CD4-positive, alpha-beta T cell treated with Interferon alpha-2 for 1 hour (primary cell): ENCODE results near the gene DSC3.
"Not testable (repeated sequence)": the region's sequence is repeated elsewhere in the genome, so short reads cannot be mapped to it uniquely, and the experiment has no call there.

ENCODE experiments used
- DNase-seq, 2 donors: peaks; one replicate each; pipeline ENCODE4 v3.0.0-alpha.2; 2020 to 2022

DSC3 gene

DNA sequence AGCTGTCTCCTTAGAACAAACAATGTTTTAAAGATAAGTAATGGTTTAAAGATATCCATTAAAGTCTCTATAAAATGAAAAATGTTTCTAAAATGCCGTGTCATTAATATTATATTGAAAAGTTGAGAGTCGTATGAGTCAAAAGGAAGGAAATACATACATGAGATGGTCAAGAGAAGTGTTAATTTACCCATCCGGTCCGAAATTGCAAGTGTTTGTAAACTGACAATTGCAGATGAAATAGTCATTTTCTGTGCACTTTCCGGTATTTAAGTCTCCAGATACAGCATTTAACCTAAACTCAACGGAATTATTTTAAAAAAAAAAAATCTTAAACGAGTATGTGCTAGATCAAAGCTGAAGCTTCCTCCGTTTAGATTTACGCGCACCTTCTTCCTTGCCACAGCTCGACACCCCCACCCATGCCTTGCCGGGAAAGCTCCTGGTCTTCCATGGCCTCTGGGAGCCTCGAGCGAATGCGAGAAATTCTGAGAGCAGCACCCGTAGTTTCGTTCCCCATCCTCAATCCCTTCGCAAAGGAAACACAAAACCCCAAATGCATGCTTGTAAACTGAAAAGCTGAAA is 1.8 kb downstream of the DSC3 start:
- no peak for DNase-seq

DNA sequence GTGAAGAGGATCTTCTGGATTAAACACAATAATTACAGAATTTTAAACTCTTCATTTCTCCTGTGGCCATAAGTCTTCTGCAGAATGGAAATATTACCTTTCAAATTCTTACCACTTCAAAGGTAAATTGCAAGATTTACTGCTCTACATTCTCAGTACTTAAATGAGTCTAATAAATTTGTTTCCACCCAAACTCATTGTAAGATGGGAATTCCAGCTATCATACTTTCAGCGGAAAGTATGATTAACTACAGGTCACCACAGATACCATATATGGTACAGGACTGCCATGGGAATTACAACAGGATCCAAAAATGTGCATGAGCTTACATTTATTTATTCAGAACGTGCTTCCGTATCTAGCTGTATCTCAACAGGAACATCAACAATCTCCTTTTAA is 3.1 kb downstream of the DSC3 start:
- DNase-seq, result no peak

DNA sequence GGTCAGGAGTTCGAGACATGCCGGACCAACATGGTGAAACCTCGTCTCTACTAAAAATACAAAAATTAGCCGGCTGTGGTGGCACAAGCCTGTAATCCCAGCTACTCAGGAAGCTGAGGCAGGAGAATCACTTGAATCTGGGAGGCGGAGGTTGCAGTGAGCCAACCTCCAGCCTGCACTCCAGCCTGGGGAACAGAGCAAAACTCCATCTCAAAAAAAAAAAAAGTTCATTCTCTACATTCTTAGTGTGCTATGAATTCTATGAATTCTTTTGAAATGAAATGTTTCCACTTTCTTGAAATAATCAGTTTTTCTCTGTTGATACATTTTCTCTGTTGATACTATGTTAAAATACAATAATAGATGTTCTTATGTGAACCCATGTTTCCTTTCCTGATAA is 4.9 kb downstream of the DSC3 start:
- DNase-seq, result not testable (repeated sequence)

DNA sequence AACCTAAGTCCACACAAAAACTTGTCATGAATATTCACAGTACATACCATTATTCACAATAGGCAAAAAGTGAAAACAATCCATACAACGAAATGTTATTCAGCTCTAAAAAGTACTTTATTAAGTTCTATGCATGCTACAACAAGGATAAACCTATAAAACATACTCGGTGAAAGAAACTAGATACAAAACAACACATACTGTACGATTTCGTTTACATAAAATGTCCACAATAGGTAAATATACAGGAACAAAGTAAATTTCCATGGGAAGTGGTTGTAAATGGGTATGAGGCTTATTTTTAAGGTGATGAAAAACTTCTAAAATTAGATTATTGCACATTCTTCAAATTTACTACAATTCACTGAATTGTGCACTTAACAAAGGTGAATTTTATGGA is 8.0 kb downstream of the DSC3 start:
- no peak for DNase-seq

DNA sequence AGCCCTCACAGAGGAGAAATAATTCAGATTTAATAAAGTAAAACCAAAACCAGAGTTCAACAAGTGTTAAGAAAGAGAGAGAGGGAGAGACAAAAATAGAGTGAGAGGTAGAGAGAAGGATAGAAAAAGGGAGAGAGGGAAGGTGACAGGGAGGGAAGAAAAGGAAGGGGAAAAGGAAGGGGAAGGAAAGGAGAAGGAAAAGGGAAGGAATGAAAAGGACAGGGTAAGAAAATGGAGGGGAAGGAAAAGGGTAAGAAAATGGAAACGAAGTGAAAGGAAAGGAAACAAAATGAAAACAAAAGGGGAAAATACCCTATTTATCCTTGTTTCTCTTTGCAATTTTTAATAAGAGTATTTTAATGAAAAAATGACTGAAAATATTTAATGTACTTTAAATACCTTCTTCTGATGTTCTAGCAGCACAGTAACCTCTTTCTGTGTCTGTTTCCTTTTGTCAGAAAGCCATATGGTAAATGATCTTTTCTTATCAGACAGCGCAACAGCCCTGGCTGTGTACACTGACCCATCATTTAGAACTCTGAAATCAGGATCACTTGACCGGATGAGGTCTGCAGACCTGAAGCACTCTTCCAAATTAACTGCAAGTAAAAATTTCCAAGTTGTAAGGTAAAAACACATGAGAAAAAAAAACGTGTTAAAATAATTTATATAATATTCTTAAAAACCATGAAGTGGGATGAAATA is 11.8 kb downstream of the DSC3 start:
- no peak for DNase-seq

- no peak for DNase-seq
Observed at GRCh38 chr18:31015715-31016434, 26.7 kb downstream of the DSC3 start.

DNA sequence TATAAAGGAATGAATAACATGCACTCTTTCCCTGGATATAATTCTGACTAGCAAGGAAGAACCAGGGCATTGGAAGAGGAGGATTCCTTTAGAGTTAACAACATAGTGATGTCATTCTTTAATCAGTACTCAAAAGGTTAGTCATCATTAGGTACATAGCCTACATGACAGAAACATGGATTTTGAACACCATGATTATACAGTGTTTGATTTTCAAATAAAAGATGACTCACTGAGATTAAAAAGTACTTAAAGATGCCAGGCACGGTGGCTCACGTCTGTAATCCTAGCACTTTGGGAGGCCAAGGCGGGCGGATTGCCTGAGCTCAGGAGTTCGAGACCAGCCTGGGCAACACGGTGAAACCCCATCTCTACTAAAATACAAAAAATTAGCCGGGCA is 31.1 kb downstream of the DSC3 start:
- not testable (repeated sequence) for DNase-seq

DNA sequence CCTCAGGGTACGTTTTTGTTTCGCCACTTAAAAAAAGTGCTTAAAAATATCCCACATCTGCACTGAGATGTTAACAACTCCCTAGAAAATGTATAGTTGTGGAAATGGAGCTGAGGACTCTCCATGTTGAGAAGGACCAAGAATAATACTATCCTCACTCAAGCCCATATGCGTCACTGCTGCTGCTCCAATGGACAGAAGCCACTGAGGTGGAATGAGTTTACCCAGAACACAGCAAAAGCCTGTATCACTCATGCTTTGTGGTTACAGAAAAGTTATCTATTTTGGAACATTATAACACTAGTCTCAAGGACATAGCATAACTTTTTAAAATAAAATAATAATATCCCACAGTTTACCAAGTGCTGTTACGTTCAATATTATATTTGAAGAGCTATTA is 31.9 kb downstream of the DSC3 start:
- no peak for DNase-seq

GRCh38 chr18:30999887-31000628 is 42.5 kb downstream of the DSC3 start:
- DNase-seq, result no peak

DNA sequence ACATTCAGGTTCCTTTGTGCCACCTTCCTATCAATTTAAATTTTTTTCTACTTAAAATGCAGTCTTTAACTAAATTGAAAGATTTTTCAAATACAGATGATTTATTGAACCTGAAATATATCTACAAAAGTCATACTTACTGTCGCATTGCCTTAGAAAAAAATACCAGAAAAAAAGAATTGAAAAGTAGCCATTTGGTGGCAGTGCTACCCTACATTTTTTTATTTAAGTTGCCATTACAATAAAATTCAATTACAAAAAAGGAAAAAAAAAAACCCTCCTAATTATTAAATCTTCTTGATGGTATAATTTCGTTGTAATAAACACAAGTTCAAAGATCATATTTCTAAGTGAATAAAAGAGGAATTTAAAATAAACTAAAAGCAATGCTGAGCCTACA is 43.4 kb downstream of the DSC3 start:
- no peak for DNase-seq

- no peak for DNase-seq
Observed at GRCh38 chr18:30997223-30997622, 45.3 kb downstream of the DSC3 start.

- no peak for DNase-seq
Observed at GRCh38 chr18:30992231-30992630, 50.3 kb downstream of the DSC3 start.

DNA sequence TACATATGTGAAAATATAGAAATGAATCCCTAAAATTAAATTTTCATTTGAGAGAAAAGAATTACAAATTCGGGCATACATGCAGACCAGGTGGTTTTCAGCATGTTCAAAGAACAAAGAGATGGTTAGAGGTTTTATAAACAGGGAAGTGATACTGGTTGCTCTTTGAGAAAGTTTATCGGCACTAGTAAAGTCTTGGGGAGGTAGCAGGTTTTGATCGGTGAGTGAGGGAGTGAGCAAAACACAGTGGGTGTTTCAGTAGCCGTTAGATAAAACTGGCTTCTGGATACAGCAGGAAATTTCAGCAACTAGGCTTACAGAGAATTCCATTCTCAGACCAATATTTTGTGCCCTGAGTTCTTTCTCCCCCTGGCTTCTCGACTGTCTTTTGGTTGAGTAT is 51.1 kb downstream of the DSC3 start:
- DNase-seq, result no peak

DNA sequence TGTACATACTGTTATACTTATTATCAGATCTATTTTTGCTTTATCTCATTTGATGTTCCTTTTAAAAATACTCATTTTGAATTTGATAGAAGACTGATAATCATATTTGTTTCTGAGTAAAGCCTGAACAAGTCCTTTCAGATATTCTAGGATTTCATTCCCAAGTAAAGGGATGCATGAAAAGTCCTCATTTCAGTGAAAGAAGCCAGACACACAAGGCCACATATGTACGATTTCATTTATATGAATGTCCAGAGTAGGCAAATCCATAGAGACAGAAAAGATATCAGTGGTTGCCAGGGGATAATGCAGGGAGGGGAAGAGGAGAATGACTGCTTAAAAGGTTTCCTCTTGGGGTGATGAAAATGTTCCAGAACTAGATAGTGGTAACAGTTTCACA is 53.4 kb downstream of the DSC3 start:
- DNase-seq, result no peak

DNA sequence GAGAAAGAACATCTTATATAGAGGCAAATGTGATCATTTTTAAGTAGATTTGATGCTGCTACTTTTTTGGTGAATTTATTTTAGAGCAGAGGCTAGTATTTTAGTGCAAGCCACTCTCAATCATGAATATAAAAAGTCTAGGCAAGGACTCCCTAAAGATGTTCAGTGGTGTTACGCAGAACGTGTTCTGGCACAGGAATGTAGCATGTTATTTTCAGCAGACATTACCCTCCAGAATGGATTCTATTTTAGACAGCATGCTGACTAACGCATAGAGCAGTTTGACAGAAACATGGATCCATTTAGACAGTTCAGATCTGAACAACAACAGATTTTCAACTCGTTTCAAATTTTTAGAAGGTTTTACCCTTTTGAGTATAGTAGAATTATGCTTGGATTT is 54.1 kb downstream of the DSC3 start:
- no peak for DNase-seq

GRCh38 chr18:30987467-30988241 is 54.9 kb downstream of the DSC3 start:
- DNase-seq, result no peak

GRCh38 chr18:30985753-30986152 is 56.8 kb downstream of the DSC3 start:
- DNase-seq, result no peak

DNA sequence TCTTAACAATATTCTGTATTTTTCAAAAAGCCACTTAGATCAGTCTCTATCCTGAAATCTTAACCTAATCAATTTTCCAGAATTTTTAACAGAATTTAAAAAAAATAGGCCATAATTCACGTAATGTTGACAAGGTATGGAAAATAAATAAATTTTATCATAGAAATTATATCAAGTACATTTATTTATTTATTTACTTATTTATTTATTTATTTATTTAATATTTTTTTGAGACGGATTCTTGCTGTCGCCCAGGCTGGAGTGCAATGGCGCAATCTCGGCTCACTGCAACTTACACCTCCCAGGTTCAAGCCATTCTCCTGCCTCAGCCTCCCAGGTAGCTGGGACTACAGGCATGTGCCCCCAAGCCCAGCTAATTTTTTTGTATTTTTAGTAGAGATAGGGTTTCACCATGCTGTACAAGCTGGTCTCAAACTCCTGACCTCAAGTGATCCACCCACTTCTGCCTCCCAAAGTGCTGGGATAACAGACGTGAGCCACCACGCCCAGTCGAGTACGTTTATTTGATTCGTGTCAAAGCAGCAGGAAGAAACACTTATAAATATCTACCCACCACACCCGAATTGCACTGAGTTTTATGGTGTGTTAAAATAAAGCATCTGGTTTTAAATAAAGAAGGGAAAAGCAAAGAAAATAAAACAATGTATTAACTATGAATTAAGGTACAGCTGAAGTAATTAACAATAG is 60.1 kb downstream of the DSC3 start:
- DNase-seq, result no peak

DNA sequence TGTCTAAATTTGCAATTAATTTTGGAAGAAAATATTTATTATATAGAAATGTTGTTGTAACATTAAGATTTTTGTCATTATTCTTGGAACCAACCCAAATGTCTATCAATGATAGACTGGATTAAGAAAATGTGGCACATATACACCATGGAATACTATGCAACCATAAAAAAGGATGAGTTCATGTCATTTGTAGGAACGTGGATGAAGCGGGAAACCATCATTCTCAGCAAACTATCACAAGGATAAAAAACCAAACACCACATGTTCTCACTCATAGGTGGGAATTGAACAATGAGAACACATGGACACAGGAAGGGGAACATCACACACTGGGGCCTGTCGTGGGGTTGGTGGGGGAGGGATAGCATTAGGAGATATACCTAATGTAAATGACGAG is 64.5 kb downstream of the DSC3 start:
- not testable (repeated sequence) for DNase-seq

DNA sequence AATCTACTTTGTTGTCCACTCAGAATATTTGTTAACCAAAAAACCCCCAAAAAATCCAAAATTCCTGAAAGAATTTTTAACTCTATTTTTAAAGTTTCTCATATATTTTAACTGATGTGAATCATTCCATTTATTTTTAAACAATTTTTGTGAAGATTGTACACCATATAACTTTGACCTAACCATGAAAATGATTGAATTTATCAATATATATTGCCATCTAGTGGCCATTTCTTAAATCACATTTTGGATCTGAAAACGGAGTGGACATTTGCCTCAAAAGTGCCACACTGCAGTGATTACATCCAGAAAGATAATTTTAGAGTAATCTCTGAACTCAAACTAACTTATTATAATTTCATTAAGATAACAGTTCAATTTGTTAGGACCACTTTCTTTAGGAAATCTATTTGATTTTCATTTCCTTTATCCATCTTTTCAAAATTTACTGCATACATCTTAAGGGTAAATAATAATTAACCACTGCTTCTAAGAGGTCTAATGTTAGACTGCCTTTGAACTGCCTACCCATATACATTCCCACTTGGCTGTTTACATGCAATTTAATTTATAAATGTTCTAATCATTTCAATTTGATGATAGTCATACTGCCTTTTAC is 71.1 kb downstream of the DSC3 start:
- peak in 1 of 2 donors; percentile 25 for DNase-seq

DNA sequence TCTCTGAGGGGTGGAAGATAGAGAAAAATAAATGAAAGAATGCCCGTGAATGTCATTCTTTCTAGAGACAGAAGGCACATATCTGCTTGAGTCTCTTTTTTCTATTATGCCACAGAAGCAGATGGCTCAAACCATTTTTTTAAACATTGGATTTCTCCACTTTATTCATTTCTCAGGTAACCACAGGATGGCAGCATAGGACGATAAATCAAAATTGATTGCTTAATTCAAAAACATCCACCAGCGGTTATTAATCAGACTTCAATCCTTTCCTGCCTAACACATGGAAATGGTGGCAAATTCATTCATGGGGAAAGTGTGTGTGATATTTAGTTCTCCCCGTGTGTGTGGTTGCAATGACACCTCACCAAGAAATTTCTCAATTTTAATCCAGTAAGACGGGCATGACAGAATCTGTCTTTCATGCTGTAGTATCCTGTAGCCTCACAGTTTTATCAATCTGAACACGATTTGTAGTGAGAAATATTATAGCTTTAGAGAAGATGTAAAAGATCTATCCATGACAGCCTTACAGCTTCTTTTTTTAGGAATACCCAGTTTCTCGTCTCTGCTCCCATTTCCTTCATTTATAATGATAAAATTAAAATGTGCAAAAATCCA is 72.2 kb downstream of the DSC3 start:
- DNase-seq, result no peak
